Adrenal gland (tissue), 5 donors: ENCODE results near the gene DHFR.

Experiments used
- CTCF ChIP-seq, 6 experiments: fragments of 450-650 bp in 4 of 6; fragments of 200-600 bp in 2 of 6; sonication (generic) in 1 of 6; IDR thresholded peaks; 1 replicate in 5 of 6; 2 replicates in 1 of 6; pipeline versions ENCODE4 v1.5.1 to v1.8.0; 2016 to 2021; ENCODE audit warnings: antibody characterized with exemption in 6 of 6, mild to moderate bottlenecking in 2 of 6, moderate library complexity in 1 of 6
- POLR2A ChIP-seq, 2 donors: fragments of 450-650 bp; IDR thresholded peaks; one replicate each; pipeline ENCODE4 v1.6.1; 2017; ENCODE audit warnings: antibody characterized with exemption in 2 of 2, mild to moderate bottlenecking in 2 of 2, moderate library complexity in 1 of 2
- donor health status: DM: no; HTN: no; CAD: no.

- TF ChIP-seq CTCF (IDR thresholded peaks at IDR 0.05), result no peak
- TF ChIP-seq POLR2A (IDR thresholded peaks at IDR 0.05), result no peak
Observed at GRCh38 chr5:80688648-80689420, 34.1 kb upstream of the DHFR start.
